GM19193 (cell line): ENCODE data around the gene UBE3A.

Source experiments
- POLR2A ChIP-seq: IDR thresholded peaks from 4 replicates; pipeline ENCODE4 v1.6.1; 2011; ENCODE audit not compliant: insufficient read depth, insufficient read length; ENCODE audit errors: extremely low read depth

Gene UBE3A

DNA sequence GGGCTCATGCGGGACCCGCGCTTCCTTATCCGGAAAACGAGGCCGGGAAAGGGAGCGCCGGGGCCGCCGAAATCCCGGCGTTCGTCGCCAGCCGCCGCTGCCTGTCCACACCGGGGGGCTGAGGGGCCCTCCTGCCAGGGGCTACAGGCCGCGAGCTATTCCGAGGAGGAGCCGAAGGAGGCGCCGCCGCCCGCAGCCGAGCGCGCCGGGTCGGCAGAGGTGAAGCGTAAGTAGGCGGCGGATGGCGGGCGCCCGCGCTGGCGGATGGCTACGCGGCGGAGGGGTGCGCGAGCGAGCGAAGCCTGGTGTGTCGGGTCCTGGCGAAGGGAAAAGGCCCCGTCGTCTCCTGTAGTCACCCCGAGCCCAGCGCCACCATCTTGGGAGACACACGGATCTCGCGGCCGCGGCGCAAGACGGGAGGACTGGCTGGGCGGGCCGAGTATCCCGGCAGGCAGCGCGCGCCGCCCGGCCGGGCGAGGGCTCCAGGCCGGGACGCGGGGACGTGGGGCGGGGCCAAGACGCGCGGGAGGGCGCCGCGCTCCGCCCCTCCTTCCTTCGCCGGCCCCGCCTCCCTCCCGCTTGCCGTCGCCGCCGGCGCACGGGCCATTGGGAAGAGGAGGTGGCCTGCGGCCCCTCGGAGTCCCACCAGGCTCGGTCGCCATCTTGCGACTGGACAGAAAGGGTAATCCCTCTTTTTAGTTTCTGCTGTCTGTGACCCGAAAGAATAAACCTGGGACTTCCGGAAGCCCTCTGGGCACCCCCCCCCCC lies at the start of gene UBE3A:
UBE3A (minus strand) TSS at position 424 of the 768 bp plus-strand sequence. CDS start 29,917 bp downstream, outside the sequence.
- peak; percentile 90 for TF ChIP-seq POLR2A

DNA sequence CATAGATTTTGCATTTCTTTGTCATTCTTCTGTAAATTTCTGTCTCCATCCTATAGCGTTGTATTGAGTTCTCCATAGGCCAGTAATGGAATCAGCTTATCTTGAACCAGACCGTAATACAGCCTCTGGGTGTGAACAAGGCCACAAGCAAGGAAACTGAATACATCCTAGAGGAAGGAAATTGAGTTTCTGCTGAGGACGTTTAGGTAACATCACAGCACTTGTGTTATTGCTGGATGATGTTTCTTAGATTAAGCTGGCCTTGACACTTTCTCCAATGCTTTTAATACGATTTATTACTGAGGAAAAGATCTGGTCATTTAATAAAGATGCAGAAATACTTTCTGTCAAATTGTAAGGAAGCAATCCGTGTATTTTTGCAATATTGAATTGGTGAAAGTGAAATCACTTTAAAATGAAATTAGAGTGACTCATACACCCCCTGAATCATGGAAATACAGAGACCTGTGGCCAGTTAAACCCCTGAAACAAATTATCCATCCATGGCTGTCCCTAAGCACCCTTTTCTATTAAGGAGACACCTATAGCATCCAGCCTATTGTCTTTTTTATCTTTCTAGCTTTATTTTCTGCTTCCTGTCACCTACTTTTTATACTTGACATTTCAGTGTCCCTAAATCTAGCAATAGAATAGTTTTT lies 48.5 kb upstream of the UBE3A start:
- no peak for TF ChIP-seq POLR2A

GRCh38 chr15:25486051-25486450 lies 47.2 kb upstream of the UBE3A start:
- TF ChIP-seq POLR2A: no peak

GRCh38 chr15:25481208-25481859 lies 42.5 kb upstream of the UBE3A start:
- TF ChIP-seq POLR2A: no peak

- no peak for TF ChIP-seq POLR2A
These were observed 39.5 kb upstream of the UBE3A start for GRCh38 chr15:25478313-25478712.

- TF ChIP-seq POLR2A: no peak
These were observed 39.0 kb upstream of the UBE3A start for GRCh38 chr15:25477816-25478215.

- no peak for TF ChIP-seq POLR2A
These were observed 35.4 kb upstream of the UBE3A start for GRCh38 chr15:25474251-25474650.

GRCh38 chr15:25470230-25470629 lies 31.4 kb upstream of the UBE3A start:
- no peak for TF ChIP-seq POLR2A

- no peak for TF ChIP-seq POLR2A
These were observed 30.6 kb upstream of the UBE3A start for GRCh38 chr15:25469377-25469776.

DNA sequence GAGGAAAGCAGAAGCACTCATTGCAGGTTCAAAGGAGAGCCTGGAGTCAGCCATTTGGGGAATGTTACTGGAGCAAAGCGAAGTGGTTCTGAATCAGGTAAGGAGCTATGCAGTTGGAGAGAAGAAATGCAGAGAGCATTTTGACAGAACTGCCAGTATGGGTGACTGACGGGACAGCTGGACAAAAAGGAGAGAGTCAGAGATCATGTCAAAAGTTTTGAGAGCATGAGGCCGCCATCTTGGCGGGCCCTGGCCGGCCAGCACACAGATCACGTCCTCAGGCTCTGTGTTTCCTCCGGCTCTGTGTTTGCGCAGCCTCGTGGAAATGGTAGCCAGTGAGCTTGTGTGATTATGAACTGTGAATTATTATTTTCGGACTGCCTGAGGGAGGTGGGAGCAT lies 29.8 kb upstream of the UBE3A start:
- no peak for TF ChIP-seq POLR2A

DNA sequence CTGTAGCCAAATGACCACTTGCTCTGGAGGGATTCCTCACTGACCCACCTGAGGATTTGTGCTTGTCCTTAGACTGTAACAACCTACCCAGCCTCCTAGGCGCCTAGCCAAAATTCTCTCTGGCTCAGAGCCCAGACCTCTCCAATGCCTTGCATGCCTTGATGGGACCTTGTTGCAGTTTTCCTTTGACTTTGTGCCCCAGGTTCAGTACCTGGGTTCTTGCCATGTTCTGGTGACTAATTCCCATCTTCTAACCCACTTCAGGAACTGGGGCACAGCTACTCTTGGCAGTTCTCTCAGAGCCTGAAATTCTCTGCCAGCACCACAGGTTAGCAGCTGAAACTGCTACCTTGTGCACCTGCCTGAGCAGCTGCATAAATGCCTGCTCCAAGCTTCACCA lies 27.0 kb upstream of the UBE3A start:
- no peak for TF ChIP-seq POLR2A

GRCh38 chr15:25464784-25465183 lies 26.0 kb upstream of the UBE3A start:
- no peak for TF ChIP-seq POLR2A

GRCh38 chr15:25464383-25464782 lies 25.6 kb upstream of the UBE3A start:
- no peak for TF ChIP-seq POLR2A

- TF ChIP-seq POLR2A: no peak
These were observed 17.4 kb upstream of the UBE3A start for GRCh38 chr15:25456196-25456595.

- no peak for TF ChIP-seq POLR2A
These were observed 16.4 kb upstream of the UBE3A start for GRCh38 chr15:25455226-25455625.

- TF ChIP-seq POLR2A: no peak
These were observed 15.9 kb upstream of the UBE3A start for GRCh38 chr15:25454771-25455170.
